GM12878 (cell line): ENCODE data around the gene HSF2BP. TPM values are rescaled to one million over a fixed set of nuclear protein-coding genes. Genes with fewer than 3 reads are reported as not detected.

Experiments used
- ATAC-seq: fragments of 200-7000 bp; cut with Tn5 transposase; 3 replicates; pipeline ENCODE4 v1.9.1; 2020; ENCODE audit warnings: mild to moderate bottlenecking, moderate library complexity
- BruUV-seq: library from RNA; stranded (reverse); fragments of 400-500 nt; replicated peaks from 2 replicates; lab custom pipeline; 2021; lab: Mats Ljungman, UMichigan
- CTCF ChIA-PET: fragments of 300-600 bp; sonication (Branson Sonifier 250); formaldehyde crosslinking; extraction: SDS; loops from one replicate; lab custom pipeline; 2021; ENCODE audit warnings: inconsistent platforms; lab: Yijun Ruan, JAX
- POLR2A ChIA-PET: fragments of 350-600 bp; formaldehyde crosslinking; extraction: SDS; loops from one replicate; lab custom pipeline; 2021; ENCODE audit warnings: inconsistent platforms; lab: Charles Lee
- RAD21 ChIA-PET: fragments of 300-600 bp; sonication (Branson Sonifier 250); formaldehyde crosslinking; loops from one replicate; lab custom pipeline; 2023; ENCODE audit warnings: antibody characterized with exemption; ENCODE audit not compliant: unreplicated experiment; lab: Charles Lee
- SMC1A ChIA-PET: fragments of 300-600 bp; sonication (Branson Sonifier 250); formaldehyde crosslinking; loops from one replicate; lab custom pipeline; 2023; ENCODE audit not compliant: unreplicated experiment, uncharacterized antibody; lab: Charles Lee
- DNase-seq: peaks from one replicate; pipeline ENCODE4 v3.0.0-alpha.2; 2011; ENCODE audit warnings: low read depth, low spot score
- FAIRE-seq: peaks from 3 replicates; lab custom pipeline; 2011; peaks lifted over from hg19 to GRCh38; lab: Jason Lieb, UNC
- H2AFZ ChIP-seq: 2 replicates; pipeline ENCODE4 v1.6.0; 2011; ENCODE audit warnings: low read depth, low read length, control low read depth; ENCODE audit not compliant: control insufficient read depth
- H3K27ac ChIP-seq: 2 replicates; pipeline ENCODE4 v1.5.1; 2011; ENCODE audit warnings: control low read depth; ENCODE audit not compliant: control insufficient read depth, insufficient read depth
- H3K27me3 ChIP-seq, 2 experiments: replicated peaks in 1 of 2; 2 replicates each; pipeline versions ENCODE4 v1.6.0 to v1.6.1; 2011; ENCODE audit warnings: low read length in 1 of 2; ENCODE audit not compliant: control insufficient read depth in 2 of 2, insufficient read depth in 2 of 2
- H3K36me3 ChIP-seq, 2 experiments: 2 replicates each; pipeline ENCODE4 v1.5.1; 2011; ENCODE audit warnings: low read length in 1 of 2; ENCODE audit not compliant: control insufficient read depth in 2 of 2, insufficient read depth in 2 of 2
- H3K4me1 ChIP-seq: 2 replicates; pipeline ENCODE4 v1.6.1; 2011; ENCODE audit warnings: mild to moderate bottlenecking, low read length, moderate library complexity, mixed read lengths; ENCODE audit not compliant: control insufficient read depth, insufficient read depth
- H3K4me2 ChIP-seq: 2 replicates; pipeline ENCODE4 v1.6.0; 2011; ENCODE audit warnings: control low read depth; ENCODE audit not compliant: control insufficient read depth, insufficient read depth
- H3K4me3 ChIP-seq: fragments of 200-600 bp; sonication (generic); 2 replicates; pipeline ENCODE4 v1.5.1; 2016
- H3K79me2 ChIP-seq: 2 replicates; pipeline ENCODE4 v1.6.0; 2011; ENCODE audit warnings: low read length; ENCODE audit not compliant: control insufficient read depth, insufficient read depth
- H3K9ac ChIP-seq: 2 replicates; pipeline ENCODE4 v1.8.0; 2011; ENCODE audit warnings: low read length, control low read depth, mixed read lengths; ENCODE audit not compliant: control insufficient read depth, insufficient read depth
- H3K9me3 ChIP-seq: replicated peaks from 3 replicates; pipeline ENCODE4 v1.5.1; 2011; ENCODE audit warnings: mild to moderate bottlenecking, low read length; ENCODE audit not compliant: control insufficient read depth, insufficient read depth
- H4K20me1 ChIP-seq: 2 replicates; pipeline ENCODE4 v1.6.0; 2011; ENCODE audit not compliant: control insufficient read depth, insufficient read depth
- CREB1 ChIP-seq: IDR thresholded peaks from 2 replicates; pipeline ENCODE4 v1.6.1; 2012; ENCODE audit warnings: low read depth, mild to moderate bottlenecking, inconsistent platforms
- E4F1 ChIP-seq: fragments of 450-650 bp; IDR thresholded peaks from 2 replicates; pipeline ENCODE4 v1.6.1; 2018; ENCODE audit warnings: borderline replicate concordance, mild to moderate bottlenecking; ENCODE audit not compliant: partially characterized antibody
- EGR1 ChIP-seq, 2 experiments: IDR thresholded peaks; 1 replicate in 1 of 2; 2 replicates in 1 of 2; pipeline ENCODE4 v1.6.1; 2011 to 2012; ENCODE audit warnings: low read depth in 2 of 2, low read length in 2 of 2, borderline replicate concordance in 1 of 2, mild to moderate bottlenecking in 1 of 2, moderate library complexity in 1 of 2
- ELK1 ChIP-seq: IDR thresholded peaks from 2 replicates; pipeline ENCODE4 v1.6.1; 2012; ENCODE audit warnings: low read depth, low read length, improper control_type of control experiment
- EP300 ChIP-seq, 2 experiments: fragments of 150-350 bp in 1 of 2; IDR thresholded peaks; 2 replicates each; pipeline ENCODE4 v1.6.1; 2011 to 2012; ENCODE audit warnings: low read depth in 2 of 2, low read length in 2 of 2, borderline replicate concordance in 1 of 2, improper control_type of control experiment in 1 of 2, inconsistent platforms in 1 of 2; ENCODE audit not compliant: control insufficient read depth in 1 of 2
- ETV6 ChIP-seq, 2 experiments: fragments of 450-650 bp in 1 of 2; IDR thresholded peaks in 1 of 2; conservative IDR thresholded peaks in 1 of 2; 2 replicates each; pipeline ENCODE4 v1.6.1; 2014; ENCODE audit warnings: antibody characterized with exemption in 1 of 2, borderline replicate concordance in 1 of 2, low read depth in 1 of 2, mild to moderate bottlenecking in 1 of 2, moderate library complexity in 1 of 2
- FOS ChIP-seq: IDR thresholded peaks from 3 replicates; pipeline ENCODE4 v1.6.1; 2011; ENCODE audit warnings: borderline replicate concordance; ENCODE audit not compliant: insufficient read length; ENCODE audit errors: extremely low read depth
- IRF5 ChIP-seq: fragments of 450-650 bp; IDR thresholded peaks from 2 replicates; pipeline ENCODE4 v1.6.1; 2017; ENCODE audit warnings: borderline replicate concordance
- NFXL1 ChIP-seq: fragments of 450-650 bp; IDR thresholded peaks from 2 replicates; pipeline ENCODE4 v1.6.1; 2017; ENCODE audit warnings: antibody characterized with exemption, mild to moderate bottlenecking, borderline replicate concordance
- RCOR1 ChIP-seq: conservative IDR thresholded peaks from 2 replicates; pipeline ENCODE4 v1.6.1; 2012; ENCODE audit warnings: low read depth, low read length, improper control_type of control experiment
- RELB ChIP-seq: fragments of 450-650 bp; IDR thresholded peaks from 2 replicates; pipeline ENCODE4 v1.6.1; 2017; ENCODE audit warnings: low read depth, mild to moderate bottlenecking, moderate library complexity
- SUPT20H ChIP-seq: IDR thresholded peaks from 2 replicates; pipeline ENCODE4 v1.6.1; 2011; ENCODE audit warnings: low read depth, mild to moderate bottlenecking, low read length, moderate library complexity, borderline replicate concordance; ENCODE audit not compliant: control insufficient read depth
- USF1 ChIP-seq: IDR thresholded peaks from 2 replicates; pipeline ENCODE4 v1.6.1; 2011; ENCODE audit warnings: borderline replicate concordance, low read depth, mild to moderate bottlenecking, moderate library complexity, mixed read lengths, low read length; ENCODE audit not compliant: insufficient read depth; ENCODE audit errors: extremely low read length
- WGBS: methylation state at CpG from one replicate; pipeline ENCODE4 v1.1.6; 2016; ENCODE audit warnings: low lambda C conversion rate; ENCODE audit not compliant: insufficient replicate concordance, insufficient coverage; ENCODE audit errors: missing lambda C conversion rate; 5-methylcytosine and 5-hydroxymethylcytosine counted together
- in situ Hi-C: fragments of 300-500 bp; cut with MboI; formaldehyde crosslinking; loops from 9 replicates; pipeline ENCODE4 v1.14.3; 2018; ENCODE audit warnings: mixed read lengths
- intact Hi-C: fragments of 100-400 bp; cut with micrococcal nuclease; formaldehyde crosslinking; loops from one replicate; pipeline ENCODE4 v1.14.2; 2022; ENCODE audit not compliant: unreplicated experiment
- polyA plus RNA-seq, 11 experiments: library from polyadenylated mRNA; depleted of rRNA in 4 of 11; unstranded in 6 of 11; stranded (reverse) in 5 of 11; fragments of >200 nt; fragmentation: Nextera tagmentation in 4 of 11; fragmentation: Illumina TruSeq in 1 of 11; extraction: Ambion mirVana in 4 of 11; extraction: Trizol in 1 of 11; gene quantifications; 1 replicate in 1 of 11; 2 replicates in 10 of 11; pipeline versions ENCODE4 v1.2.1 to v1.2.3, GENCODE V29; 2011 to 2016; ENCODE audit warnings: inconsistent platforms in 2 of 11, missing spikeins in 2 of 11, low read depth in 1 of 11
- total RNA-seq, 4 experiments: library from RNA; depleted of rRNA in 3 of 4; stranded (reverse); fragments of >200 nt in 3 of 4; fragmentation: Illumina TruSeq in 1 of 4; extraction: Trizol in 1 of 4; gene quantifications; 2 replicates each; pipeline versions ENCODE4 v1.2.1 to v1.2.3, GENCODE V29; 2013 to 2021

HSF2BP gene
- total and polyA plus RNA-seq, 10 of the 15 experiments (the other 5 are each of a cell fraction or from before 2014, with no cell fraction given) = 0.07 to 0.81 (median 0.35) TPM

- intact Hi-C loops = no loop called here
- DNase-seq (no peak), ATAC-seq (no peak), FAIRE-seq (no peak)
- Histone ChIP-seq H3K27ac (no peak overlapping the region), H3K36me3 (no peaks in the 10 kb centered on the region), H3K79me2 (no peaks in the 10 kb centered on the region), H3K4me1 (no peaks in the 10 kb centered on the region; the same call in 1 of the 2 replicates), H3K9ac (no peak overlapping the region), H3K9me3 (no peaks in the 10 kb centered on the region), H2AFZ (no peak overlapping the region), H3K27me3 (no peaks in the 10 kb centered on the region; a peak in 1 of 4 replicates), H4K20me1 (no peaks in the 10 kb centered on the region), H3K4me2 (no peak overlapping the region), H3K4me3 (no peak overlapping the region)
- BruUV-seq = no TSS peak
- CTCF ChIA-PET = interaction anchor here (0.9 to 1.4 kb wide), 2 partner anchors 9 to 21 kb away, joined by 3 to 4 read pairs; no protein-coding TSS in a partner anchor
- in situ Hi-C loops = no loop called here
- POLR2A ChIA-PET = interaction anchor here (0.7 to 1.2 kb wide), 2 partner anchors 9 to 41 kb away, joined by 3 to 4 read pairs; no protein-coding TSS in a partner anchor
- RAD21 ChIA-PET = no interaction called here
- SMC1A ChIA-PET = interaction anchor here (1.1 kb wide), 1 partner anchor 9 kb away, joined by 3 read pairs; no protein-coding TSS in a partner anchor
- WGBS = 79% methylated on average over 9 of the region's 9 CpGs
- no peak for TF ChIP-seq RCOR1
- no peak for TF ChIP-seq NFXL1
- TF ChIP-seq EGR1 (IDR thresholded peaks at IDR 0.05; ENCODE audit: borderline replicate concordance in 1 of 2, low read depth in 2 of 2, low read length in 2 of 2) = no peak
- no peak for TF ChIP-seq RELB
- no peak for TF ChIP-seq IRF5
- no peak for TF ChIP-seq ELK1
- TF ChIP-seq EP300 (IDR thresholded peaks at IDR 0.05; ENCODE audit: borderline replicate concordance in 1 of 2, control insufficient read depth in 1 of 2, low read depth in 2 of 2, low read length in 2 of 2) = no peak
- no peak for TF ChIP-seq FOS
- TF ChIP-seq USF1 = no peak
- no peak for TF ChIP-seq CREB1
- no peak for TF ChIP-seq E4F1
- TF ChIP-seq ETV6 (conservative IDR thresholded peaks at IDR 0.05 in 1 of 2, IDR thresholded peaks at IDR 0.05 in 1 of 2; ENCODE audit: borderline replicate concordance in 1 of 2, low read depth in 1 of 2) = no peak
- TF ChIP-seq SUPT20H = no peak
These were observed 48.2 kb upstream of the HSF2BP start for GRCh38 chr21:43707462-43707861.
